ENCODE data around the gene AMACR.
"Not testable (repeated sequence)": the region's sequence is repeated elsewhere in the genome, so short reads cannot be mapped to it uniquely, and the experiment has no call there.

Gene AMACR

DNA sequence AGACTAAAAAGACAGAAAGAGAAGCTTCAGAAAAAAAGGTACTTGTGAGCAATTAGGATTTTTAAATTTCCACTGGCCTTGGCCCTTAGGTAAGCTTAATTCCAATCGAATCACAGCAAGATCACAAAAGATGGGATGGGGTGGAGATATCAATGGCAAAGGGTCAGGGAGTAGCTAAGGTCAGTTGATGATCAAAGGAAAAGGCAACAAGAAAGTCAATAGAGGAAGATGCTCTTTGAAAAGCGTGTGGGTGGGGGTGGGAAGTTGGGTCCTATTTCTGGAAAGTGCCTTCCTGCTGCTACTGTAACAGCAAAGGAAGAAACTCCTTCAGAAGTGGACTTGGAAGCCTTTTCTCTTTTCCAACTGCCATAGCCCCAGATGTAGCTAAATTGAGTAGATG lies 27.9 kb upstream of the AMACR start:
- Histone ChIP-seq H3K27me3 (ENCODE audit: insufficient read depth, low read length) (peaks cover 32% of the 10 kb centered on the region), H3K79me2 (ENCODE audit: control insufficient read depth, insufficient read depth, low read length, unreplicated experiment) (no peaks in the 10 kb centered on the region), H2AFZ (ENCODE audit: low read length, unreplicated experiment) (no peak overlapping the region), H3K4me3 (ENCODE audit: low read depth, low read length) (no peak overlapping the region), H3K27ac (ENCODE audit: low read depth, low read length) (no peak overlapping the region), H3K4me1 (ENCODE audit: control insufficient read depth, insufficient read depth, low read length, unreplicated experiment) (no peaks in the 10 kb centered on the region), H3K36me3 (ENCODE audit: insufficient read depth, low read length) (no peaks in the 10 kb centered on the region)

DNA sequence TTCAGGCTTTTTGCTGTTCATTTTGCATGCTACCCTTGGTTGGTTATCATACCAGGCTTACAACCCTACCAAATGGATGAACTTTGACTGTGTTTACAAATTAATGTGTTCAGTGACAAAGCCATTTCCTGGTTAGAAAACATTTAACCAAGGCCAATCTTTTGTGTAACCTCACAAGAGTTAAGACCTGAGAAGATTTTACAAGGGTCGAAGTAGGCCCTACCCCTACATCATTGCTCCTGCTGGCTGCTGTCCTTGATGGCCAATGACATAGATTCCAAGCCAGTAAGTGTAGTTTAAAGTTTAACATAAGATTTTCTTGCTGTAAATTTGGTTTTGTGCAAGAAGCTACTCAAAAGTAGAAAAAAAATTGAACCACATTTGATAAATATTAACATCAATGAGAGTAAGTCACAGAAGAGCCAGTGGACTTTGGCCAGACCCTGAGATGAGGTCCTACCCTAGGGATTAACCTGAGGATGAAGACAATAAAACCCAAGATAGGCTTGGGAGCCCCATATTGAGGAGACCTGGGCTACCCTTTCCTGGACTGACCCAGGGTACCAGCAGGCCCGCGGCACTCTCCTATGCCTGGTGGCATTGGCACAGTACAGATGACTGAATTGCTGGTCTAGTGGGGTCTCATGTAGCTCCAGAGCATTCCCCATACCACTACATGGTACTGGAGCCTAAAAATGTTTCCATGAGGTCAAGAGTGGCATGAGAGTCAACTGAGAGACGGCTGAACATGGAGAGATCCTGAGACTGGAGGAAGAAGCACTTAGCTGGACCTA lies 26.9 kb upstream of the AMACR start:
- no peak overlapping the region for H3K4me3 ChIP-seq (ENCODE audit: low read depth, low read length)
- no peaks in the 10 kb centered on the region for H3K4me1 ChIP-seq (ENCODE audit: control insufficient read depth, insufficient read depth, low read length, unreplicated experiment)
- H3K79me2 ChIP-seq (ENCODE audit: control insufficient read depth, insufficient read depth, low read length, unreplicated experiment) = no peaks in the 10 kb centered on the region
- no peak overlapping the region for H3K27ac ChIP-seq (ENCODE audit: low read depth, low read length)
- no peak overlapping the region for H2AFZ ChIP-seq (ENCODE audit: low read length, unreplicated experiment)
- H3K36me3 ChIP-seq (ENCODE audit: insufficient read depth, low read length) = no peaks in the 10 kb centered on the region
- peaks cover 25% of the 10 kb centered on the region for H3K27me3 ChIP-seq (ENCODE audit: insufficient read depth, low read length)

DNA sequence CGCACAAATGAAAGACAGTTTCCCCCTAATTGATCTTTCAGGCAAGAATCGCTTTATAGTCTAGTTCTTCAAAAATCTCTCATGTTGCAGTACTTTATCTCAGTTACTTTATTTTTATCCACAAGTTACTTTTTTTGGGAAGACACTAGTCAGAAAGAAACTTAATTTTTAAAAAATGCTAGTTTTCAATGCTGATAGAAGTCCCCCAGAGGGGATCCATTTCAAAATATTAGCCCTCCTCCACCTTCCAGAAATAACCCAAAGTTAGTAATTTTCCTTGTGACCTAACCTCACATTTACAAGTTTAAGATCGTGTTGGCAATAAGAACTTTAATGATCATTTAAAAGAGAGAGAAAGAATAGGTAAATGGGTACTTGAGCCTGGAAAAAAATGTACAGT lies 24.1 kb upstream of the AMACR start:
- H3K4me1 ChIP-seq (ENCODE audit: control insufficient read depth, insufficient read depth, low read length, unreplicated experiment) = no peaks in the 10 kb centered on the region
- no peak overlapping the region for H3K4me3 ChIP-seq (ENCODE audit: low read depth, low read length)
- no peaks in the 10 kb centered on the region for H3K36me3 ChIP-seq (ENCODE audit: insufficient read depth, low read length)
- H3K79me2 ChIP-seq (ENCODE audit: control insufficient read depth, insufficient read depth, low read length, unreplicated experiment) = no peaks in the 10 kb centered on the region
- H3K27me3 ChIP-seq (ENCODE audit: insufficient read depth, low read length) = no peaks in the 10 kb centered on the region
- H2AFZ ChIP-seq (ENCODE audit: low read length, unreplicated experiment) = no peak overlapping the region
- no peak overlapping the region for H3K27ac ChIP-seq (ENCODE audit: low read depth, low read length)

DNA sequence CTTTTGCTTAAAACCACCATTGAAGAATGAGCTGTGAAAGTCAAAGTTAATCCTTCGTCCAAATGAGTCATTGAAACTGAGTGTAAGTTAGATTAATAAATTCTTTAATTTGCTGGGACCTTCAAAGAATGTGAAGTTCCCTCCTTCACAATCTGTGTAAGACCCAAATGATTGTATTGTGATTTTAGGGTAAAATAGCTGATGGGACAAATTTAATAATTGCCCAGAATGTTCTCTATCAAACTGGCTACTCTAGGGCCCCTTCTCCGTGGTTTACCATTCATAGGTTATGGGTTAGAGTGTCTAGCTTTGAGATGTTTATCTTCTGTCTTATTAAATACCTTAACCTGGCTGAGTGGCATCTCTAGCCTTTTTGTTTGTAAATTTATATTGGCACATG lies 23.3 kb upstream of the AMACR start:
- H3K27ac ChIP-seq (ENCODE audit: low read depth, low read length) = no peak overlapping the region
- no peak overlapping the region for H2AFZ ChIP-seq (ENCODE audit: low read length, unreplicated experiment)
- H3K79me2 ChIP-seq (ENCODE audit: control insufficient read depth, insufficient read depth, low read length, unreplicated experiment) = no peaks in the 10 kb centered on the region
- no peaks in the 10 kb centered on the region for H3K27me3 ChIP-seq (ENCODE audit: insufficient read depth, low read length)
- H3K36me3 ChIP-seq (ENCODE audit: insufficient read depth, low read length) = no peaks in the 10 kb centered on the region
- no peak overlapping the region for H3K4me3 ChIP-seq (ENCODE audit: low read depth, low read length)
- no peaks in the 10 kb centered on the region for H3K4me1 ChIP-seq (ENCODE audit: control insufficient read depth, insufficient read depth, low read length, unreplicated experiment)

DNA sequence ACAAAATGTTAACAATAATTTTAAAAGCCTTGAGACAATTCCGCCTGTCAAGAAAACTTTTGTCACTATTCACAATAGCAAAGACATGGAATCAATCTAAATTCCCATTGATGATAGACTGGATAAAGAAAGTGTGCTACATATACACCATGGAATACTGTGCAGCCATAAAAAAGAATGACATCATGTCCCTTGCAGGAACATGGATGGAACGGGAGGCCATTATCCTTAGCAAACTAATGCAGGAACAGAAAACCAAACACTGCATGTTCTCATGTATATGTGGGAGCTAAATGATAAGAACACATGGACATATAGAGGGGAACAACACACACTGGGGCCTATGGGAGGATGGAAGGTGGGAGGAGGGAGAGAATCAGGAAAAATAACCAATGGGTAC lies 22.7 kb upstream of the AMACR start:
- H2AFZ ChIP-seq (ENCODE audit: low read length, unreplicated experiment); H3K36me3 ChIP-seq (ENCODE audit: insufficient read depth, low read length); H3K79me2 ChIP-seq (ENCODE audit: control insufficient read depth, insufficient read depth, low read length, unreplicated experiment); H3K27me3 ChIP-seq (ENCODE audit: insufficient read depth, low read length); H3K27ac ChIP-seq (ENCODE audit: low read depth, low read length); H3K4me3 ChIP-seq (ENCODE audit: low read depth, low read length); H3K4me1 ChIP-seq (ENCODE audit: control insufficient read depth, insufficient read depth, low read length, unreplicated experiment): not testable (repeated sequence)

DNA sequence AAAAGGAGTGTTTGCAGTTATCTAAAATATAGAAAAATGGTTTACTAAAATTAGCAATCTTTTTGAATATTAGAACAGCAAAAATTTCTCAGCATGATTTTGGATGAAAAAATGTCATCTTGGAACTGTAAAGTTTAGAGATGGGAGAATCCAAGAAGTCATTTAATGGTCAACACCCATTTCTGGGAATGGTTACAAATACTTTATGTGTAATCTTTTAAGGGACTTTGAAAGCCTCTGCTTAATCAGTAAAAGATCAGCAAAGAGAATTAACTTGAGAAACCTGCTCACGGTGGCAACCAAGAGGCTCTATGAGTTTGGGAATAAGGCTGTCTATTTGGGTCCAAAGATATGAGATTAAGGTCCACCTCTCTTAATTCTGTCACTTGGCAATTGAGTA lies 22.2 kb upstream of the AMACR start:
- Histone ChIP-seq H3K4me3 (ENCODE audit: low read depth, low read length) (no peak overlapping the region), H3K4me1 (ENCODE audit: control insufficient read depth, insufficient read depth, low read length, unreplicated experiment) (no peaks in the 10 kb centered on the region), H2AFZ (ENCODE audit: low read length, unreplicated experiment) (no peak overlapping the region), H3K27ac (ENCODE audit: low read depth, low read length) (no peak overlapping the region), H3K27me3 (ENCODE audit: insufficient read depth, low read length) (no peaks in the 10 kb centered on the region), H3K36me3 (ENCODE audit: insufficient read depth, low read length) (no peaks in the 10 kb centered on the region), H3K79me2 (ENCODE audit: control insufficient read depth, insufficient read depth, low read length, unreplicated experiment) (no peaks in the 10 kb centered on the region)

DNA sequence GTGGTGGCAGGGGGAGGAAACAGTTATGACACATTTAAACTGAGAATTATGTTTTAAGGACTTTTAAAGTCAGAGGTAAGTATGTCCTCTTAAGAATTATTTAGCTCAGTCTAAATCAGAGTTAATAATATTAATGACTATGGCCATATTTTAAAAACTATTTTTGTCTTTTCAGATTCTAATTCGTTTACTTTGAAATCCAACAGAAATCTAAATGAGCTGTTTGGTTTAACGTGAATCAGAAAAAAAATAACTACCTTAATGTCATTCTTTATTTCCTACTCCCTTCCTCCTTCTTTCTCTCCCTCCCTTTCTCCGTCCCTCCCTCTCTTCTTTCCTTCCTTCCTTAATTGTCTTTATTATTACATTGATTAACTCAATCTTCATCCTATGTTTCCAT lies 20.5 kb upstream of the AMACR start:
- H2AFZ ChIP-seq (ENCODE audit: low read length, unreplicated experiment) = no peak overlapping the region
- no peaks in the 10 kb centered on the region for H3K79me2 ChIP-seq (ENCODE audit: control insufficient read depth, insufficient read depth, low read length, unreplicated experiment)
- H3K36me3 ChIP-seq (ENCODE audit: insufficient read depth, low read length) = no peaks in the 10 kb centered on the region
- no peaks in the 10 kb centered on the region for H3K27me3 ChIP-seq (ENCODE audit: insufficient read depth, low read length)
- H3K4me3 ChIP-seq (ENCODE audit: low read depth, low read length) = no peak overlapping the region
- no peaks in the 10 kb centered on the region for H3K4me1 ChIP-seq (ENCODE audit: control insufficient read depth, insufficient read depth, low read length, unreplicated experiment)
- H3K27ac ChIP-seq (ENCODE audit: low read depth, low read length) = no peak overlapping the region

DNA sequence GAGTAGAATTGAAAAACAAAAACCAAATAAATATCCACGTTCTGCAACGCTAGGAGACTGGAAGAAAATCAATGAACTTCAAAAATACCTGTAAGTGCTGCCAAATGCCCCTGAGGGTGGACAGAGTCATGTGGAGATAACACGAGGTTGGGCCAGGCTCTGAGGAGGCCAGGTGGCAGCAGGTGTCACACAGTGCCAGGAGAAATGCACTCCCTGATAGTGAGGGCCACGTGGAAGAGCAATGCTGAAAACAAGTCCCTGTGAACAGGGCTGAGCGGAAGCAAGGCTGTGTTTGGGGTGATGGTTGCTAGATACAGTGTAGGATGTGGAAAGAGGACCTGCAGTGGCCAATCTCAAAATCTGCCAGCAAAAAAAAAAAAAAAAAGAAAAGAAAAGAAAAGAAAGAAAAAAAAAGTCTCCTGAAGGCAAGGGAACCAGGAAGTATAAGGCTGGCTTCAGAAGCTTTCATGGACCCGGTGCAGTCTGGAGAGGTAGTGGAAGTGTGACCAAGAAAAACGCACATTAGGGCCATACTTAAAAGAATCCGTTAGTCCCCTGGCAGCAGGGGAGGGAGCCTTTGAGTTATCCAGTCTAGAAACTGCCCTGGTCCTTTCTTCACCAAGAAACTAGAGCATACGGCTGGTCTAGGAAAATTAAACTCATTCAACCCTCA lies 18.4 kb upstream of the AMACR start:
- Histone ChIP-seq H3K4me1 (ENCODE audit: control insufficient read depth, insufficient read depth, low read length, unreplicated experiment) (peaks cover 8% of the 10 kb centered on the region), H3K79me2 (ENCODE audit: control insufficient read depth, insufficient read depth, low read length, unreplicated experiment) (no peaks in the 10 kb centered on the region), H3K4me3 (ENCODE audit: low read depth, low read length) (no peak overlapping the region), H3K27me3 (ENCODE audit: insufficient read depth, low read length) (no peaks in the 10 kb centered on the region), H3K36me3 (ENCODE audit: insufficient read depth, low read length) (no peaks in the 10 kb centered on the region), H3K27ac (ENCODE audit: low read depth, low read length) (no peak overlapping the region), H2AFZ (ENCODE audit: low read length, unreplicated experiment) (no peak overlapping the region)

DNA sequence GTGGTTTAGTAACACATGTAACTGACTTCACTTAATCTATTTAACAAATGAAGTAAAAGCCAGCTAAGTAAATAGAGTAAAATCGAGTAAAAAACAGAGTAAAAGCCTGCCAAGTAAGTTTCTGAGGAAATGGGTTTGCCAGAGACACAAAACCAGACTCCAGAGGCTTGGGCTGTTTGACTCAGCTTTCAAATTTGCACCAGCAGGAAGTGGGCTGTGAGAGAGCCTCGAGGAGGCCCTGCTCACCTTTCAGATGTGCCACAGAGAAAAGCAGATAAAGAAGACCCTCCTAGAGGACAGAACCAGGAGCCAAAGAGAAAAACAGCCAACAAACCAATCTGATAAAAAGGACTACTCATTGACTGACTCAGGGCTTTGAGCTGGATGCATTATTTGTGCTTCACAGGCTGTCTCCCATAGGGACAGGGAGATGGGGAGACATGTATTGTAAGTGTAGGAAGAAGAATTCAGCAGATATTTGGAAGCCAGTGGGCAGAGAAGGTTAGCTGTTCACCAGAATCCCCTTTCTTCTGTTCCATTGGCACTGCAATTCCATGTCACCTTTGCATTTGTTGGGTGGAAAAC lies 14.4 kb upstream of the AMACR start:
- no peak overlapping the region for H3K4me3 ChIP-seq (ENCODE audit: low read depth, low read length)

DNA sequence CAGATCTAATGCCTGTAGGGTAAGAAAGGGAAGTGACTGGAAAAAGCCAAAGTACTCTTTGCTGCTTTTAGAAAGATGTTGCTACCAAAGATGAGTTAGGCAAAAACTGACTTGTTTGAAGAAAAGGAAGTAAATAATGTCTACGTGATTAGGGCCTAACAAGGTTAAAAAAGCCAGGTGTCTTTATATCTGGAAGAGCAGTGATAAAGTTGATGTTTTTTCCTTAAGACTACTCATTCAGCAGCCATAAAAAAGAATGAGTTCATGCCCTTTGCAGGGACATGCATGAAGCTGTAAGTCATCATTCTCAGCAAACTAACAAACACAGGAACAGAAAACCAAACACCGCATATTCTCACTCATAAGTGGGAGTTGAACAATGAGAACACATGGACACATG lies 13.5 kb upstream of the AMACR start:
- H3K27ac ChIP-seq (ENCODE audit: low read depth, low read length) = no peak overlapping the region
- no peak overlapping the region for H2AFZ ChIP-seq (ENCODE audit: low read length, unreplicated experiment)
- peaks cover 8% of the 10 kb centered on the region for H3K4me1 ChIP-seq (ENCODE audit: control insufficient read depth, insufficient read depth, low read length, unreplicated experiment)

More for the DNA sequence above, 14.4 kb upstream of the AMACR start:
- H3K79me2 ChIP-seq (ENCODE audit: control insufficient read depth, insufficient read depth, low read length, unreplicated experiment) = no peaks in the 10 kb centered on the region
- H3K27me3 ChIP-seq (ENCODE audit: insufficient read depth, low read length) = no peaks in the 10 kb centered on the region; the same call in 1 of the 2 replicates
- H2AFZ ChIP-seq (ENCODE audit: low read length, unreplicated experiment) = peak overlapping the region; percentile 57
- no peak overlapping the region for H3K27ac ChIP-seq (ENCODE audit: low read depth, low read length)
- peaks cover 8% of the 10 kb centered on the region for H3K4me1 ChIP-seq (ENCODE audit: control insufficient read depth, insufficient read depth, low read length, unreplicated experiment)
- no peaks in the 10 kb centered on the region for H3K36me3 ChIP-seq (ENCODE audit: insufficient read depth, low read length)

DNA sequence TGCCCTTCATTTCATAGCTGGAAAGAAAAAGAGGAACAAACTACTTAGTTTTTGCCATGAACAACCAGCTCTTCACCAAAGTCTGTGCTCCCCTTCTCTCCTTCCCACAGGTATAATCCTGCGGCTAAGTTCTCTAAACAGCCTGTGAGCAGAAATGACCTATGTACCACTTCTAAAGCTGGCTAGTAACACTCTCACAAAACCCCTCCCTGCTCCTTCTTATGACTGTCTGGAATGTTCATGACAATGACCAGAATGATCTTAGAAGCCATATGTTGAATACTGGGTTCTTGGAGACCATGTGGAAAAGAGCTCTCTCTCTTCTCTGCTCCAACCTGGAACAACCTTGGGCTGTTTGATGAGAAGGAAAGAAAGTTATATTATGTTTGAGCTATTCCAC lies 12.9 kb upstream of the AMACR start:
- H3K4me1 ChIP-seq (ENCODE audit: control insufficient read depth, insufficient read depth, low read length, unreplicated experiment) = peaks cover 8% of the 10 kb centered on the region
- H3K27ac ChIP-seq (ENCODE audit: low read depth, low read length) = no peak overlapping the region
- H3K79me2 ChIP-seq (ENCODE audit: control insufficient read depth, insufficient read depth, low read length, unreplicated experiment) = no peaks in the 10 kb centered on the region
- no peaks in the 10 kb centered on the region for H3K36me3 ChIP-seq (ENCODE audit: insufficient read depth, low read length)
- H2AFZ ChIP-seq (ENCODE audit: low read length, unreplicated experiment) = no peak overlapping the region
- no peaks in the 10 kb centered on the region; the same call in 1 of the 2 replicates for H3K27me3 ChIP-seq (ENCODE audit: insufficient read depth, low read length)
- no peak overlapping the region for H3K4me3 ChIP-seq (ENCODE audit: low read depth, low read length)

More for the DNA sequence above, 13.5 kb upstream of the AMACR start:
- no peaks in the 10 kb centered on the region for H3K79me2 ChIP-seq (ENCODE audit: control insufficient read depth, insufficient read depth, low read length, unreplicated experiment)
- no peaks in the 10 kb centered on the region for H3K36me3 ChIP-seq (ENCODE audit: insufficient read depth, low read length)
- H3K4me3 ChIP-seq (ENCODE audit: low read depth, low read length) = no peak overlapping the region
- H3K27me3 ChIP-seq (ENCODE audit: insufficient read depth, low read length) = no peaks in the 10 kb centered on the region; the same call in 1 of the 2 replicates

All from ACC112 (cell line).